Stimulated activated CD8-positive, alpha-beta memory T cell treated with anti-CD3 and anti-CD28 coated beads, Interleukin-4, amount 100 ng/mL, for 48 hours (primary cell): Measurements from ENCODE around the gene LRRC63.
A peak's percentile ranks its signal among the peaks of the same experiment; 100 is the strongest.
"Not testable (repeated sequence)": the region's sequence is repeated elsewhere in the genome, so short reads cannot be mapped to it uniquely, and the experiment has no call there.

Experiments
- DNase-seq: peaks from one replicate; pipeline ENCODE4 v3.0.0-alpha.2; 2020

LRRC63 gene

GRCh38 chr13:46182491-46182877, 29.2 kb upstream of the LRRC63 start:
- no peak for DNase-seq

DNA sequence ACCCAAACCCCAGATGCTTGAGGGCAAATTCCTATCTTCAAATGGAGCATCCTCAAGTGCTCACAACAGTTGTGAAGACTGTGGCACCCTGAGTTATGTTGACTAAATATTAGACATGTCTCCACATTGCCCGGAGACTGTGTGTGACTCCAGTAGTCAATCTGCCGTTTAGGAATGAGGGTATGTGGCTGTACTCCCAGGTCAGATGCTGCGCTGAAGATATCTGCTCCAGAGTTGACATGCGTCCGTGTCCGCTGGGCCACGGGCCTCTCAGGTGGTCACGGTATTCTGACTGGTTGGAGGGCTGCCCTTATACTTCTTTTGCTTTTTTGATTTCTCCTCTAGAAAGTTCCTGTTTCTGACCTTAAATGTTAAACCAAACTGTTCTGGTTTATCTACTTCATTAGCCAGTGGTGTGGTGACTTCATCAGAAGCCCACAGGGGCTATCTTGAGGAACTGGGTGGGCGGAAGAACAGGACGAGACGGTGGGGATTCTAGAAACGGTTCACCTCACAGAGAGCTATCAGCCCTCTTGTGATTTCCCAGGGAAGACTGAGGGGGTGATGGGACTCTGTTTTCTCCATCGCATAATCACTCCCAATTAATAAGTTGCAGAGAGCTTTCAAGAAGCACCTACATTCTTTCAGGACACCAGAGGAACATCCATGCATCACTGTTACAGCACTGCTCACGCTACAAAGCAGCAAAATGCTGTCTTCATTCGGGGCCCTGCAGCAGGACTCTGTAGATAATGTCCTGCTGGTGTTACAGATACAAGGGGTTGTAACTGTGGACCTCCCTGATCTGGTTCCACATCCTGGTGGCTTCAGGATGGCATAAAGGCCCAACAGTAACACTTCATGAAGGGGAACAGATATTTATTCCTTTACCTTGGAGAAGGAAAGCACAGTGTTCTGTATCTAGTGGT, 28.4 kb upstream of the LRRC63 start:
- no peak for DNase-seq

GRCh38 chr13:46184277-46184699, 27.4 kb upstream of the LRRC63 start:
- DNase-seq, result peak; percentile 87

DNA sequence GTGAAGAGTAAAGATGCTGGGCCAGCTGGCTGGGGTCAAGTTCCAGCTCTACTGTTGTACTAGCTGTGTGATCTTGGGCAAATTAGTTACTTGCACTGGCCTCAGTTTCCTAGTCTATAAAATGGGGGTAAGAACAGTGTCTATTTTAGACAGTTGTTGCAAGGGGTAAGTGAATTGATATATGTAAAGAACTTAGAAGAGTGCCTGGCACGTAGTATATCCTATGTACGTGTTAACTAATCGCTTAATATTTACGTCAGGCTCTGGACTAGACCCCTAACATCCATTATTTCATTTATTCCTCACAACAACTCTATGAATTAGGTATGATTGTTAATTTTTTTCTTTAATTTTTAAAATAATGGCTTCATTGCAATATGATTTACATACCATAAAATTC, 26.1 kb upstream of the LRRC63 start:
- DNase-seq, result no peak

DNA sequence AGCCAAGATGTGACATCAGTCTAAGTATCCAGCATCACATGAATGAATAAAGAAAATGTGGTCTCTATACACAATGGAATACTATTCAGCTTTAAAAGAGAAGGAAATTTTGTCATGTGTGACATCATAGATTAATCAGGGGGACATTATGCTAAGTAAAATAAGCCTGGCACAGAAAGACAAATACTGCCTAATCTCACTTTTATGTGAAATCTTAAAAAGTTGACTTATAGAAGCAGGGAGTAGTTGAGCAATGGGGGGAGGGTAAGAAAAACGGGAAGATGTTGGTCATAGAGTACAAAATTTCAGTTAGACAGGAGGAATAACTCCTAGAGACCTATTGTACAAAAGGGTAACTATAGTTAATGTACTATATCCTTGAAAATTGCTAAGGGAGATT, 19.3 kb upstream of the LRRC63 start:
- no peak for DNase-seq

- DNase-seq, result no peak
Measured at GRCh38 chr13:46195016-46195415, 16.7 kb upstream of the LRRC63 start.

DNA sequence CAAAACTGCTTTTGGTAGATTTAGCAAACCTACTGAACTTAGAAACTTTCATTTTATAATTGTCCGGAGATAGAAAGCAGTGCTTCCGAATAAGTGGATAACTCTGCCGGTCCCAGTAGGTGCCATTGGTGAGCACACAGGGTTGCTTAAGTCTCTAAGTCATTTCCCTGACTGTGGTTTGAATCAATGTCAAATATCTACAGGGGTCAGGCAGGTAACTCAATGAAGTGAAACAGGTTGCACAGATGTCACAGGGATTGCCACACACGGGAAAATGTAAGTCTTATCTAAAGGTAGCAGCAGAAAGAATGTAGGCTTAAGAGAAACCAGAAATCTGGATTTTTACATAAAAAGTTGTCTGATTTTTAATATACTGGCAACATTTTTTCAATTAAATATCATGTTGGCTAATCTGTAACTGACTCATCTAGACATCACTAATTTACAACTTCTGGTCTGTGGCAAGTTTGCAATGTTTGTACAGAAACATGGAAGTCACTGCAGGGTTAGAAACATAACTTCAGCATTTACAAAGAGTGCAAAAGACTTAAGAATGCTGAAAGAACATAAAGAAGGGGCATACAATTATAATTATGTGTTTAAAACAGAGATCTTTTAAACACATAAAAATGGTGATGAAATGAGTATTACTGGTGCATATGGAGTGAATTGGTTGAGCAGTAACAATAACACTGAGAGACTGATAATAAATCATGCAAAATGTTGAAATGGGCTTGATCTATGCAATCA, 14.3 kb upstream of the LRRC63 start:
- no peak for DNase-seq

- DNase-seq, result no peak
Measured at GRCh38 chr13:46198696-46199193, 13.0 kb upstream of the LRRC63 start.

- DNase-seq, result no peak
Measured at GRCh38 chr13:46202188-46202795, 9.4 kb upstream of the LRRC63 start.

DNA sequence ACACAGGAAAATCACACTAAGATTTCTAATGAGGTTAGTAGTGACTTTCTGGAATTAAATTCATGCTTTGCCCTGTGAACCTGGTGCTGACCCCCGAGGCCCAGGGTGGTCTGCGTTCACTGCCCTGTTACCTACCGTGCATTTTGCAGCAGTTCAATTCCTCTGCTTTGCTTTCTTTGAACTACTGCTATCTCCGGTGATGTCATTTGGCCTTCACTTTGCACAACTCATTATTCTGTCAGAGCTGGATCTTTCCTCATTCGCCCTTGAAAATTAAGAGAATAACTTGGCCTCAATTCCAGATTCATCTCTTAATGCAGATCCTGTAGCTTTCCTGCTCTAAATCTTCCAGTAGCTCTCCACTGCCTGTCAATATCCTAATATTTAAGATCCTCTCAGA, 8.8 kb upstream of the LRRC63 start:
- no peak for DNase-seq

DNA sequence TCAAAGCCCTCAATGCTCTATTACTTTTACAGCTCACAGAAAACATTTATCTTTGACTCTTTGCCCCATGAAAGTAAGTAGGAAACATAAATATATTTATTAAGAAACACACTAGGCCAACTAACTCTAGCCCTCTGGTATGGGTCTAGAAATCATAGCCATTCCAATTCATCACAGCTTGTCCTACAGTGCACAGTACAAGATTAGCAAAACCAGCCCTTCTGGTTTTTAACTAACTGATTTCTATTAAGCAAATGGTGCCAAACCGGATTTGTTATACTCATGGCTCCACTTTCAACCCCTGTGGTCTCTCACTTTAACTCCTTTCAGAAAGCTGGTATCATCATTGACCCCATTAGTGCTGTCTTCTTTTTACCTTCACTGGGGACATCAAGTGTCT, 5.6 kb upstream of the LRRC63 start:
- no peak for DNase-seq

- no peak for DNase-seq
Measured at GRCh38 chr13:46207828-46208227, 3.9 kb upstream of the LRRC63 start.

DNA sequence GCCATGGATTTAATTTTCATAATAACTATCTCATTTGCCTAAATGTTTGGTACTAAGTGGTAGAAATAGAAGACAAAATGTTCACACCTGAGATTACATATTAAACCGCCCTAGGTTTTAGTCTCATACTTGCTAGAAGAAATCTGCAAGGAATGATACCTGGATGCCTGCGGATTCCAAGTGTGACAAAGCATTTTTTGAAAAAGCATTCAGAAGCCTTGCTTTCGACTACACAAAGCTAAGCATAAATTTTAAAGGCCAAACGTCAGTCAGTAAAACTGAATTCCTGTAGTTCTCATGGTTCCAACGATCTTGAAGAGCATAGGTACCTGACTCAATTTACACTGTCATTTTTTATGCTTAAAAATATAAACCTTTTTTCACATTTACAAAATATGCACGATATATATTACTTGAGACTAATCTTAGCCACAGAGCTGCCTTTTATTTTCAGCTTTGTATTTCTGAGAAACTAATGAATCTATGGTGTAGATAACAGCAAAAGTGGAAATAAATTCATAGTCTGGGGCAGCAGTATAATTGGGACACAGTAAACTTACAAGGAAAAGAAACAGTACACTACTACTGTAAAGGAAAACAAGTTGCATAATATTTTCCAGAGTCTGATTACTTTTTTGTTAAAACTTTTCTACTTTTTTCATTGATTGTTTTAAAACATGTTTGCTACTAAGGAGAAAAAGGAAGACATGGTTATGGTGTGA, 1.2 kb upstream of the LRRC63 start:
- DNase-seq, result no peak

GRCh38 chr13:46211116-46211482, 629 bp upstream of the LRRC63 start:
- DNase-seq, result peak; percentile 47

- no peak for DNase-seq
Measured at GRCh38 chr13:46213242-46213641, 1.5 kb downstream of the LRRC63 start.

- not testable (repeated sequence) for DNase-seq
Measured at GRCh38 chr13:46214741-46215140, 3.0 kb downstream of the LRRC63 start.

DNA sequence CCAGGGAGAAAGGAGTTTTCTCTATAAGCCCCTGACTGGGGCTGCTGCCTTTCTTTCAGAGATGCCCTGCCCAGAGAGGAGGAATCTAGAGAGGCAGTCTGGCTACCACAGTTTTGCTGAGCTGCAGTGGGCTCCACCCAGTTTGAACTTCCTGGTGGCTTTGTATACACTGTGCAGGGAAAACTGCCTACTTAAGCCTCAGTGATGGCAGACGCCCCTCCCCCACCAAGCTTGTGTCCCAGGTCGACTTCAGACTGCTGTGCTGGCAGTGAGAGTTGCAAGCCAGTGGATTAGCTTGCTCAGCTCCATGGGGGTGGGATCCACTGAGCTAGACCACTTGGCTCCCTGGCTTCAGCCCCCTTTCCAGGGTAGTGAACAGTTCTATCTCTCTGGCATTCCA, 8.5 kb downstream of the LRRC63 start:
- DNase-seq, result not testable (repeated sequence)

- DNase-seq, result no peak
Measured at GRCh38 chr13:46229251-46229650, 17.5 kb downstream of the LRRC63 start.

DNA sequence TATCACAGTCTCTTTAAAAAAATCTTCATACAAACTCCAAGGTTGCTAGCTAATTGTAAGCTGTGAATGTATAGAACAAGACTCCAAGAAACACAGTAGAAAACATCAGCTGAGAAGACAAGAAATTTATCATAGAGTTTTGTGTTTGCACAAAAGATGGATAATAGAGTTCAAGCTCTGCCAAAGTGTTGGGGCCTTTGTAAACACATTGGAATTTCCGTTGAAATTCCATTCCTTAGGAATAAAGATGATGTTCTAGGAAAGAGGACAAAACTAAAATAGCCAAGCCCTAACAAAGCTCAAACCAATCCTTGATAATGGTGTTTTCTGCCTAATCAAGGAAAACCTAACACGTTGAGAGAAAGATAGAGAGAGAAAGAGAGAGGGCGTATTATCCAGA, 20.6 kb downstream of the LRRC63 start:
- DNase-seq, result no peak

- DNase-seq, result no peak
Measured at GRCh38 chr13:46235286-46235685, 23.6 kb downstream of the LRRC63 start.

- no peak for DNase-seq
Measured at GRCh38 chr13:46265292-46265691, 53.6 kb downstream of the LRRC63 start.

DNA sequence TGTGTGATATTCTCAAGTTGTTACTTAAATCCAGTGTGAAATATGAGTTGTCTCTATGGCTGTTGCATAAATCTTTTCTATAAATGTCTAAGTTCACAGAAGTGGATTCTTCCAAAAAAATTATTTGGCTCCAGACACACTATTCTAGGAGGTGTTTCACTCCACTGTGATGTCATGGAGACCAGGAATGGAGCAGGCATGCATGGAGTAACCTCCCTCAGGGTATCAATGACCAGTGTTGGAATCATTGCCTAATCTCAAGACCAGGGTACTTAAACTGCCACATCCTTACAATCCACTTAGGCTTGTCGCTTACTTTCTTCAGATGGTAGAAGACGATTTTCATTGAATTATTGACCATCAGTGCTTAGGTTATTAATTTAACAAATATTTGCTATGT, 55.4 kb downstream of the LRRC63 start:
- DNase-seq, result no peak

GRCh38 chr13:46270416-46270815, 58.7 kb downstream of the LRRC63 start:
- no peak for DNase-seq
